H1 (cell line): Measurements from ENCODE around the gene LMOD2. TPM values are rescaled to one million over a fixed set of nuclear protein-coding genes. Genes with fewer than 3 reads are reported as not detected.

Source experiments
- CTCF ChIA-PET: fragments of 300-600 bp; sonication (Branson Sonifier 250); formaldehyde crosslinking; loops from one replicate; lab custom pipeline; 2021; ENCODE audit not compliant: partially characterized antibody; lab: Charles Lee
- POLR2A ChIA-PET: fragments of 300-600 bp; sonication (Branson Sonifier 250); formaldehyde crosslinking; loops from one replicate; lab custom pipeline; 2021; ENCODE audit warnings: inconsistent platforms; ENCODE audit not compliant: partially characterized antibody; lab: Charles Lee
- DNase-seq, 2 experiments: peaks; one replicate each; pipeline versions ENCODE4 v3.0.0 to v3.0.0-alpha.2; 2010 to 2022; ENCODE audit warnings: low spot score in 2 of 2, low read depth in 1 of 2, mixed read lengths in 1 of 2
- FAIRE-seq: peaks from 2 replicates; lab custom pipeline; 2011; peaks lifted over from hg19 to GRCh38; lab: Jason Lieb, UNC
- H2AFZ ChIP-seq: 2 replicates; pipeline ENCODE4 v1.8.1; 2012; ENCODE audit warnings: low read length, inconsistent platforms
- H2AK5ac ChIP-seq: 2 replicates; pipeline ENCODE4 v1.6.1; 2013; ENCODE audit warnings: low read depth, low read length
- H2BK120ac ChIP-seq: replicated peaks from 2 replicates; pipeline ENCODE3; 2013; ENCODE audit warnings: low read depth, low read length, inconsistent platforms
- H2BK12ac ChIP-seq: 2 replicates; pipeline ENCODE4 v1.6.1; 2013; ENCODE audit warnings: low read depth, low read length
- H2BK15ac ChIP-seq: 2 replicates; pipeline ENCODE4 v1.6.1; 2013; ENCODE audit warnings: low read length
- H2BK20ac ChIP-seq: 2 replicates; pipeline ENCODE4 v1.6.1; 2013; ENCODE audit warnings: low read length
- H2BK5ac ChIP-seq: 2 replicates; pipeline ENCODE4 v1.6.1; 2013; ENCODE audit warnings: low read depth, low read length
- H3K14ac ChIP-seq: 2 replicates; pipeline ENCODE4 v1.6.1; 2013; ENCODE audit warnings: inconsistent platforms; ENCODE audit not compliant: insufficient read length
- H3K18ac ChIP-seq: 2 replicates; pipeline ENCODE4 v1.6.1; 2013; ENCODE audit warnings: low read length; ENCODE audit errors: extremely low read depth
- H3K23ac ChIP-seq: 2 replicates; pipeline ENCODE4 v1.6.1; 2013; ENCODE audit warnings: inconsistent platforms; ENCODE audit not compliant: insufficient read length
- H3K23me2 ChIP-seq: 2 replicates; pipeline ENCODE4 v1.6.1; 2013; ENCODE audit warnings: low read depth, low read length
- H3K27ac ChIP-seq: 2 replicates; pipeline ENCODE4 v1.6.1; 2011; ENCODE audit warnings: low read depth, low read length, inconsistent platforms
- H3K27me3 ChIP-seq, 4 experiments: replicated peaks in 1 of 4; 1 replicate in 1 of 4; 2 replicates in 3 of 4; pipeline versions ENCODE4 v1.6.1 to v1.8.1; 2011 to 2013; ENCODE audit warnings: low read length in 3 of 4, mild to moderate bottlenecking in 3 of 4, inconsistent platforms in 2 of 4, mixed read lengths in 2 of 4, moderate library complexity in 1 of 4; ENCODE audit not compliant: control insufficient read depth in 3 of 4, insufficient read depth in 3 of 4; ENCODE audit errors: extremely low read depth in 1 of 4
- H3K36me3 ChIP-seq, 4 experiments: 2 replicates each; pipeline versions ENCODE4 v1.6.1 to v1.8.1; 2011 to 2013; ENCODE audit warnings: mild to moderate bottlenecking in 4 of 4, low read length in 3 of 4, moderate library complexity in 2 of 4, control low read depth in 1 of 4, inconsistent platforms in 1 of 4; ENCODE audit not compliant: insufficient read depth in 4 of 4, control insufficient read depth in 2 of 4
- H3K4ac ChIP-seq: replicated peaks from 2 replicates; pipeline ENCODE3; 2013; ENCODE audit warnings: low read length, low read depth, mixed read lengths, inconsistent platforms; ENCODE audit not compliant: insufficient read length
- H3K4me1 ChIP-seq, 4 experiments: replicated peaks in 1 of 4; 1 replicate in 1 of 4; 2 replicates in 3 of 4; pipeline versions ENCODE4 v1.6.1 to v1.8.1; 2011 to 2013; ENCODE audit warnings: low read length in 3 of 4, inconsistent platforms in 2 of 4, mixed read lengths in 1 of 4; ENCODE audit not compliant: insufficient read depth in 4 of 4, control insufficient read depth in 3 of 4
- H3K4me2 ChIP-seq, 2 experiments: 2 replicates each; pipeline versions ENCODE4 v1.6.1 to v1.8.1; 2011 to 2013; ENCODE audit warnings: low read depth in 2 of 2, low read length in 2 of 2, control low read depth in 1 of 2, inconsistent platforms in 1 of 2, mild to moderate bottlenecking in 1 of 2; ENCODE audit not compliant: insufficient read depth in 1 of 2
- H3K4me3 ChIP-seq, 4 experiments: fragments of 200-600, 300-600 bp in 1 of 4; sonication (generic), shearing (Covaris generic), sonication (Bioruptor Twin) in 1 of 4; 2 replicates each; pipeline versions ENCODE4 v1.5.1 to v1.8.1; 2011 to 2016; ENCODE audit warnings: low read length in 4 of 4, low read depth in 3 of 4, control low read depth in 2 of 4, inconsistent platforms in 2 of 4, mild to moderate bottlenecking in 2 of 4, mixed read lengths in 1 of 4, moderate library complexity in 1 of 4; ENCODE audit not compliant: insufficient read depth in 2 of 4; ENCODE audit errors: extremely low read depth in 1 of 4
- H3K56ac ChIP-seq: replicated peaks from 2 replicates; pipeline ENCODE3; 2013; ENCODE audit warnings: low read depth, mild to moderate bottlenecking, mixed read lengths, low read length, inconsistent platforms; ENCODE audit not compliant: insufficient read length
- H3K79me1 ChIP-seq: 2 replicates; pipeline ENCODE4 v1.6.1; 2013; ENCODE audit warnings: low read depth, low read length, control low read depth
- H3K79me2 ChIP-seq, 2 experiments: 2 replicates each; pipeline versions ENCODE4 v1.6.1 to v1.8.1; 2012 to 2013; ENCODE audit warnings: low read length in 2 of 2, mild to moderate bottlenecking in 2 of 2, inconsistent platforms in 1 of 2; ENCODE audit not compliant: insufficient read depth in 2 of 2, control insufficient read depth in 1 of 2
- H3K9ac ChIP-seq, 4 experiments: replicated peaks in 1 of 4; 1 replicate in 1 of 4; 2 replicates in 3 of 4; pipeline versions ENCODE4 v1.6.1 to v1.8.1; 2011 to 2013; ENCODE audit warnings: low read depth in 3 of 4, low read length in 3 of 4, control low read depth in 2 of 4, mild to moderate bottlenecking in 2 of 4, moderate library complexity in 2 of 4, inconsistent platforms in 1 of 4; ENCODE audit errors: extremely low read depth in 1 of 4
- H3K9me3 ChIP-seq, 2 experiments: 2 replicates each; pipeline versions ENCODE4 v1.6.1 to v1.8.1; 2012 to 2013; ENCODE audit warnings: mild to moderate bottlenecking in 2 of 2, moderate library complexity in 2 of 2, control low read depth in 1 of 2, inconsistent platforms in 1 of 2, low read depth in 1 of 2, low read length in 1 of 2, mixed read lengths in 1 of 2; ENCODE audit not compliant: insufficient read depth in 2 of 2
- H4K20me1 ChIP-seq, 2 experiments: replicated peaks in 1 of 2; 2 replicates each; pipeline versions ENCODE3 to v1.8.1; 2011 to 2013; ENCODE audit warnings: inconsistent platforms in 2 of 2, low read length in 2 of 2, mild to moderate bottlenecking in 1 of 2; ENCODE audit not compliant: insufficient read depth in 2 of 2, control insufficient read depth in 1 of 2
- H4K5ac ChIP-seq: 2 replicates; pipeline ENCODE4 v1.6.1; 2013; ENCODE audit warnings: low read length, low read depth, mixed read lengths, inconsistent platforms; ENCODE audit not compliant: insufficient read length
- H4K8ac ChIP-seq: 2 replicates; pipeline ENCODE4 v1.8.0; 2013; ENCODE audit warnings: mild to moderate bottlenecking, moderate library complexity, low read length, inconsistent platforms; ENCODE audit not compliant: insufficient read depth; ENCODE audit errors: extremely low read depth
- H4K91ac ChIP-seq: replicated peaks from 2 replicates; pipeline ENCODE3; 2013; ENCODE audit warnings: low read length, mixed read lengths, inconsistent platforms; ENCODE audit not compliant: insufficient read length
- CBX5 ChIP-seq: fragments of 300-800, 300-1000 bp; sonication (generic); IDR thresholded peaks from 2 replicates; pipeline ENCODE4 v1.7.1; 2016; ENCODE audit warnings: antibody characterized with exemption, low read length, low read depth
- CHD1 ChIP-seq: IDR thresholded peaks from 2 replicates; pipeline ENCODE4 v1.6.1; 2012; ENCODE audit warnings: low read depth, low read length, improper control_type of control experiment
- CREB1 ChIP-seq: IDR thresholded peaks from 2 replicates; pipeline ENCODE4 v1.6.1; 2012; ENCODE audit warnings: inconsistent platforms
- CTBP2 ChIP-seq: IDR thresholded peaks from 2 replicates; pipeline ENCODE4 v1.7.0; 2011; ENCODE audit warnings: borderline replicate concordance, mild to moderate bottlenecking, moderate library complexity, mixed read lengths, low read length; ENCODE audit not compliant: insufficient read depth, insufficient read length
- HDAC6 ChIP-seq: IDR thresholded peaks from one replicate; pipeline ENCODE4 v1.7.1; 2012; ENCODE audit warnings: low read depth, mild to moderate bottlenecking, inconsistent platforms, low read length, moderate library complexity
- JUN ChIP-seq: IDR thresholded peaks from 2 replicates; pipeline ENCODE4 v1.6.1; 2011; ENCODE audit warnings: low read depth, mild to moderate bottlenecking, improper control_type of control experiment, low read length
- NRF1 ChIP-seq: IDR thresholded peaks from 2 replicates; pipeline ENCODE4 v1.6.1; 2011; ENCODE audit warnings: mild to moderate bottlenecking, low read depth, low read length, improper control_type of control experiment
- RAD21 ChIP-seq, 2 experiments: IDR thresholded peaks in 1 of 2; conservative IDR thresholded peaks in 1 of 2; 2 replicates each; pipeline ENCODE4 v1.6.1; 2011; ENCODE audit warnings: low read depth in 2 of 2, low read length in 2 of 2, improper control_type of control experiment in 1 of 2, inconsistent platforms in 1 of 2, mild to moderate bottlenecking in 1 of 2, moderate library complexity in 1 of 2
- RBBP5 ChIP-seq: IDR thresholded peaks from 2 replicates; pipeline ENCODE4 v1.7.1; 2012; ENCODE audit warnings: low read depth, mild to moderate bottlenecking, inconsistent platforms, low read length, moderate library complexity, borderline replicate concordance
- SRF ChIP-seq: IDR thresholded peaks from 2 replicates; pipeline ENCODE4 v1.6.1; 2011; ENCODE audit warnings: mild to moderate bottlenecking, low read depth, low read length, moderate library complexity
- SUZ12 ChIP-seq: fragments of 200-600 bp; sonication (generic); IDR thresholded peaks from 2 replicates; pipeline ENCODE4 v1.6.1; 2012; ENCODE audit warnings: mild to moderate bottlenecking, inconsistent platforms, low read length, moderate library complexity, mixed read lengths
- WGBS, 2 experiments: shearing (Covaris generic) in 1 of 2; methylation state at CpG; one replicate each; pipeline versions ENCODE4 v1.1.6 to v1.1.7; 2013 to 2015; ENCODE audit warnings: low lambda C conversion rate in 2 of 2, mixed read lengths in 2 of 2, inconsistent platforms in 1 of 2, low coverage in 1 of 2, missing lambda C conversion rate in 1 of 2; ENCODE audit not compliant: insufficient replicate concordance in 2 of 2, insufficient coverage in 1 of 2, insufficient read length in 1 of 2; ENCODE audit errors: extremely low coverage in 1 of 2, missing lambda C conversion rate in 1 of 2; 5-methylcytosine and 5-hydroxymethylcytosine counted together
- polyA plus RNA-seq, 7 experiments: library from polyadenylated mRNA; depleted of rRNA in 3 of 7; stranded (reverse) in 5 of 7; unstranded in 2 of 7; fragments of >200 nt in 5 of 7; fragments of 200-250 nt in 2 of 7; gene quantifications; 1 replicate in 5 of 7; 2 replicates in 1 of 7; 4 replicates in 1 of 7; pipeline versions ENCODE4 v1.2.1 to v1.2.3, GENCODE V29; 2011 to 2013; ENCODE audit warnings: missing spikeins in 2 of 7, mixed read lengths in 2 of 7
- total RNA-seq: library from RNA; stranded (reverse); fragmentation: NEBNext Ultra II Directional; extraction: Animal tissue kit (Norgen Biotek cat#: 25700); gene quantifications from 2 replicates; pipeline ENCODE4 v1.2.1, GENCODE V29; 2021
- TF ChIP-seq, protein P1 (sequence below): IDR thresholded peaks from 2 replicates; pipeline ENCODE4 v1.6.1; 2012; ENCODE audit warnings: inconsistent platforms

Gene LMOD2
- total and polyA plus RNA-seq, 2 of the 8 experiments (the other 6 are each of a cell fraction or from before 2014, with no cell fraction given) = 0.03 to 0.22 TPM

GRCh38 chr7:123608991-123609882, 46.4 kb upstream of the LMOD2 start:
- WGBS, 2 experiments = 93% methylated on average over 5 of the region's 5 CpGs; no CpG with 5 or more reads in 1 of the 2 experiments
- no peak overlapping the region for H3K14ac ChIP-seq
- no peaks in the 10 kb centered on the region for H3K36me3 ChIP-seq
- H4K5ac ChIP-seq = no peak overlapping the region
- no peak overlapping the region for H2BK20ac ChIP-seq
- H3K4ac ChIP-seq = no peak overlapping the region
- no peak overlapping the region for H2BK5ac ChIP-seq
- no peak overlapping the region for H3K4me3 ChIP-seq
- H2BK15ac ChIP-seq = no peak overlapping the region
- CTCF ChIA-PET = interaction anchor here (0.6 to 3.2 kb wide), 4 partner anchors 15 to 29 kb away, joined by 3 to 14 read pairs (median 5); no protein-coding TSS in a partner anchor
- no peak overlapping the region for H3K27ac ChIP-seq
- H4K91ac ChIP-seq = no peak overlapping the region
- no peaks in the 10 kb centered on the region for H4K20me1 ChIP-seq
- H4K8ac ChIP-seq = no peak overlapping the region
- no peak overlapping the region for H3K56ac ChIP-seq
- no peaks in the 10 kb centered on the region for H3K4me1 ChIP-seq
- no peaks in the 10 kb centered on the region for H3K27me3 ChIP-seq
- H2BK12ac ChIP-seq = no peak overlapping the region
- no peak overlapping the region for H3K4me2 ChIP-seq
- H3K79me2 ChIP-seq = no peaks in the 10 kb centered on the region
- DNase-seq = no peak
- no peak overlapping the region for H2AFZ ChIP-seq
- no peaks in the 10 kb centered on the region for H3K79me1 ChIP-seq
- H2BK120ac ChIP-seq = no peak overlapping the region
- no peak overlapping the region for H3K9ac ChIP-seq
- POLR2A ChIA-PET = no interaction called here
- no peak overlapping the region; the same call in 1 of the 2 replicates for H2AK5ac ChIP-seq
- FAIRE-seq = no peak
- H3K23ac ChIP-seq = no peak overlapping the region
- no peak overlapping the region for H3K18ac ChIP-seq
- H3K9me3 ChIP-seq = no peaks in the 10 kb centered on the region
- no peaks in the 10 kb centered on the region for H3K23me2 ChIP-seq
- no peak for TF ChIP-seq HDAC6
- TF ChIP-seq SUZ12 = no peak
- TF ChIP-seq RAD21 (IDR thresholded peaks at IDR 0.05 in 1 of 2, conservative IDR thresholded peaks at IDR 0.05 in 1 of 2; ENCODE audit: low read depth in 2 of 2, low read length in 2 of 2) = no peak
- TF ChIP-seq CREB1 = no peak
- no peak for TF ChIP-seq JUN
- TF ChIP-seq CTBP2 = no peak
- TF ChIP-seq, protein P1, sequence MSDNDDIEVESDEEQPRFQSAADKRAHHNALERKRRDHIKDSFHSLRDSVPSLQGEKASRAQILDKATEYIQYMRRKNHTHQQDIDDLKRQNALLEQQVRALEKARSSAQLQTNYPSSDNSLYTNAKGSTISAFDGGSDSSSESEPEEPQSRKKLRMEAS = no peak
- TF ChIP-seq CHD1 = no peak
- TF ChIP-seq NRF1 = no peak
- TF ChIP-seq CBX5 = no peak
- TF ChIP-seq RBBP5 = no peak
- no peak for TF ChIP-seq SRF
